ENCODE data around the gene ZNF616. TPM values are rescaled to one million over a fixed set of nuclear protein-coding genes. Genes with fewer than 3 reads are reported as not detected.
A peak's percentile ranks its signal among the peaks of the same experiment; 100 is the strongest.

Gene ZNF616
- polyA plus RNA-seq (2012; rRNA removed) = 1.5 and 2.0 TPM in 2 replicates
- 2.0 and 2.1 TPM in 2 replicates for polyA plus RNA-seq (2012; cell fraction: cytosol; rRNA removed)
- polyA plus RNA-seq (2012; cell fraction: nucleus; rRNA removed) = 1.3 and 2.0 TPM in 2 replicates

DNA sequence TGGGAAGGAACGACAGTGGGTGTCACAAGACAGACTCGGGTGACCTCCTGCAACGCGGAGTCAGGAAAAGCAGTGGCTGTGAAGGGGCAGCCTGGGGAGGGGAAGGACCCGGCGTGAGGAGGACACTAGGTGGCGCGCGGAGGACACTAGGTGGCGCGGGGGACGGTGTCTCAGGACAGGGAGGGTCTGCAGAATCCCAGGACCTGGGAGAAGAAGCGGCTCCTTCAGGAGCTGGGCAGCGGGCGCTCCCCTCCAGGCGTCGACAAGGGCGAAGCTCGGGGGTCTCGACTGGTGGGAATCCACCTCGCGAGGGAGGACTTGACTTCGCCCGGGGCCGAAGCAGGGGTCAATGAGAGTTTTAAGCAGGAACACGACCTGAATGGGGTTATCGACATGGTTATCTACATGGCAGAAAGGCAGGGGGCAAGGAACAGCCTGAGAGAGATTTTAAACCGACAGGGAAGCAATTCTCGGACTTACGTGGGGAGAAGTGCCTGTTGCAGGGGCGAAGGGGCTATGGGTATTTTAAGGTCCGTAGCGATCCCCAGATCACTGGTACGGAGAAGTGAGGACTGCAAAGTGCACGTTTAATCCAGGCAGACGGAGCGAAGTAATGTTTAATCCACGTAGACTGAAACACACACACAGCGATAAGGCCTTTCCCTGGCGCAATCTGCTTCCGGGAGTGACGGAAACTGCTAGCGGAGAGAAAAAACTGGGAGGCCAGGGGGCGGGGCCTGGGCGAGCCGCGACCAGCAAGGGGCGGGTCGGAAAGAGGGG, at the start of gene ZNF616:
ZNF616 (minus strand) TSS at position 687 of the 780 bp plus-strand sequence. CDS start 9,426 bp downstream, outside the sequence.
- H3K4me3 ChIP-seq (ENCODE audit: low read depth in 2 of 2, low read length in 1 of 2) = peak within 1 kb of the TSS; percentile 82 to 99
- no peaks in the 10 kb centered on the region for H3K9me2 ChIP-seq
- peak; percentile 81 for DNase-seq
- peak within 1 kb of the TSS; percentile 100 for H2AFZ ChIP-seq (ENCODE audit: low read depth)
- H3F3A ChIP-seq (replicated peaks; ENCODE audit: insufficient read depth) = peaks cover 13% of the 10 kb centered on the region
- H3K27me3 ChIP-seq (ENCODE audit: insufficient read depth) = no peaks in the 10 kb centered on the region
- 2% methylated on average over 46 of the region's 49 CpGs for WGBS (ENCODE audit: low lambda C conversion rate)
- CTCF ChIA-PET = interaction anchor here (0.6 to 2.8 kb wide), 20 partner anchors 9 to 722 kb away, joined by 3 to 20 read pairs (median 4); partner anchors contain the start of genes PPP2R1A and SIGLEC10
- peaks cover 0 to 21% of the 10 kb centered on the region in 2 experiments for H3K36me3 ChIP-seq (replicated peaks in 1 of 2; ENCODE audit: control insufficient read depth in 1 of 2, insufficient read depth in 2 of 2, low read length in 1 of 2)
- H3K4me1 ChIP-seq (ENCODE audit: control insufficient read depth in 1 of 2, insufficient read depth in 2 of 2, low read depth in 1 of 2, low read length in 1 of 2) = peaks cover 0 to 9% of the 10 kb centered on the region in 2 experiments; a peak in 2 of 4 replicates
- peak within 1 kb of the TSS; percentile 92 to 97 for H3K27ac ChIP-seq (ENCODE audit: low read depth in 2 of 2, low read length in 1 of 2)
- peak within 1 kb of the TSS; percentile 88 for H3K9ac ChIP-seq
- POLR2A ChIA-PET = interaction anchor here (0.6 to 2.2 kb wide), 3 partner anchors 50 to 58 kb away, joined by 3 to 10 read pairs (median 3); partner anchors contain the start of gene PPP2R1A
- H3K4me2 ChIP-seq = peak within 1 kb of the TSS; percentile 96
- H3K79me2 ChIP-seq (ENCODE audit: insufficient read depth) = peaks cover 41% of the 10 kb centered on the region
- no peaks in the 10 kb centered on the region for H4K20me1 ChIP-seq (ENCODE audit: insufficient read depth)
- peaks cover 5% of the 10 kb centered on the region; the same call in 1 of the 2 replicates for H3K9me3 ChIP-seq
- TF ChIP-seq RXRA (IDR thresholded peaks at IDR 0.05; ENCODE audit: borderline replicate concordance, low read depth) (no peak), EP300 (IDR thresholded peaks at IDR 0.05; ENCODE audit: borderline replicate concordance in 1 of 2, low read depth in 1 of 2, low read length in 1 of 2) (no peak), FOXJ3 (CRISPR knock-in tag; IDR thresholded peaks at IDR 0.05) (no peak), RFX5 (IDR thresholded peaks at IDR 0.05; ENCODE audit: low read length) (no peak), FOXM1 (IDR thresholded peaks at IDR 0.05; ENCODE audit: low read depth) (no peak), GABPA (IDR thresholded peaks at IDR 0.05; ENCODE audit: low read depth) (peak; percentile 91), USF2 (IDR thresholded peaks at IDR 0.05; ENCODE audit: borderline replicate concordance, low read depth, low read length) (no peak), RCOR1 (IDR thresholded peaks at IDR 0.05; ENCODE audit: low read length) (0 out of 2 replicates have a peak, but pooled peaks have one; percentile 36), MEF2A (IDR thresholded peaks at IDR 0.05; ENCODE audit: borderline replicate concordance, low read depth) (no peak), ELF1 (IDR thresholded peaks at IDR 0.05) (peak; percentile 81), YY1 (IDR thresholded peaks at IDR 0.05; ENCODE audit: low read depth) (no peak), MAX (IDR thresholded peaks at IDR 0.05; ENCODE audit: low read depth) (peak; percentile 60), GATA2 (CRISPR knock-in tag; IDR thresholded peaks at IDR 0.05) (peak; percentile 42; the same call in 1 of the 2 replicates), FOSL2 (IDR thresholded peaks at IDR 0.05; ENCODE audit: borderline replicate concordance, low read depth) (no peak), SMC3 (IDR thresholded peaks at IDR 0.05; ENCODE audit: low read depth, low read length) (peak; percentile 77), JUND (IDR thresholded peaks at IDR 0.05) (no peak), IRF3 (IDR thresholded peaks at IDR 0.05; ENCODE audit: low read depth, low read length) (no peak), TEAD4 (IDR thresholded peaks at IDR 0.05; ENCODE audit: borderline replicate concordance, insufficient read depth) (no peak), TAF1 (IDR thresholded peaks at IDR 0.05; ENCODE audit: borderline replicate concordance, low read depth, low read length) (peak; percentile 64), MXI1 (IDR thresholded peaks at IDR 0.05; ENCODE audit: low read depth, low read length) (no peak; the same call in 1 of the 2 replicates), RAD21 (IDR thresholded peaks at IDR 0.05; ENCODE audit: low read length) (peak; percentile 79), TCF12 (IDR thresholded peaks at IDR 0.05) (no peak), CHD2 (IDR thresholded peaks at IDR 0.05; ENCODE audit: low read length, partially characterized antibody) (peak; percentile 51)
- TF ChIP-seq, protein P1, sequence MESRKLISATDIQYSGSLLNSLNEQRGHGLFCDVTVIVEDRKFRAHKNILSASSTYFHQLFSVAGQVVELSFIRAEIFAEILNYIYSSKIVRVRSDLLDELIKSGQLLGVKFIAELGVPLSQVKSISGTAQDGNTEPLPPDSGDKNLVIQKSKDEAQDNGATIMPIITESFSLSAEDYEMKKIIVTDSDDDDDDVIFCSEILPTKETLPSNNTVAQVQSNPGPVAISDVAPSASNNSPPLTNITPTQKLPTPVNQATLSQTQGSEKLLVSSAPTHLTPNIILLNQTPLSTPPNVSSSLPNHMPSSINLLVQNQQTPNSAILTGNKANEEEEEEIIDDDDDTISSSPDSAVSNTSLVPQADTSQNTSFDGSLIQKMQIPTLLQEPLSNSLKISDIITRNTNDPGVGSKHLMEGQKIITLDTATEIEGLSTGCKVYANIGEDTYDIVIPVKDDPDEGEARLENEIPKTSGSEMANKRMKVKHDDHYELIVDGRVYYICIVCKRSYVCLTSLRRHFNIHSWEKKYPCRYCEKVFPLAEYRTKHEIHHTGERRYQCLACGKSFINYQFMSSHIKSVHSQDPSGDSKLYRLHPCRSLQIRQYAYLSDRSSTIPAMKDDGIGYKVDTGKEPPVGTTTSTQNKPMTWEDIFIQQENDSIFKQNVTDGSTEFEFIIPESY (IDR thresholded peaks at IDR 0.05; ENCODE audit: borderline replicate concordance, low read depth) = no peak
- TF ChIP-seq, protein P2, sequence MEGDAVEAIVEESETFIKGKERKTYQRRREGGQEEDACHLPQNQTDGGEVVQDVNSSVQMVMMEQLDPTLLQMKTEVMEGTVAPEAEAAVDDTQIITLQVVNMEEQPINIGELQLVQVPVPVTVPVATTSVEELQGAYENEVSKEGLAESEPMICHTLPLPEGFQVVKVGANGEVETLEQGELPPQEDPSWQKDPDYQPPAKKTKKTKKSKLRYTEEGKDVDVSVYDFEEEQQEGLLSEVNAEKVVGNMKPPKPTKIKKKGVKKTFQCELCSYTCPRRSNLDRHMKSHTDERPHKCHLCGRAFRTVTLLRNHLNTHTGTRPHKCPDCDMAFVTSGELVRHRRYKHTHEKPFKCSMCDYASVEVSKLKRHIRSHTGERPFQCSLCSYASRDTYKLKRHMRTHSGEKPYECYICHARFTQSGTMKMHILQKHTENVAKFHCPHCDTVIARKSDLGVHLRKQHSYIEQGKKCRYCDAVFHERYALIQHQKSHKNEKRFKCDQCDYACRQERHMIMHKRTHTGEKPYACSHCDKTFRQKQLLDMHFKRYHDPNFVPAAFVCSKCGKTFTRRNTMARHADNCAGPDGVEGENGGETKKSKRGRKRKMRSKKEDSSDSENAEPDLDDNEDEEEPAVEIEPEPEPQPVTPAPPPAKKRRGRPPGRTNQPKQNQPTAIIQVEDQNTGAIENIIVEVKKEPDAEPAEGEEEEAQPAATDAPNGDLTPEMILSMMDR (IDR thresholded peaks at IDR 0.05) = peak; percentile 75
- TF ChIP-seq, protein P3, sequence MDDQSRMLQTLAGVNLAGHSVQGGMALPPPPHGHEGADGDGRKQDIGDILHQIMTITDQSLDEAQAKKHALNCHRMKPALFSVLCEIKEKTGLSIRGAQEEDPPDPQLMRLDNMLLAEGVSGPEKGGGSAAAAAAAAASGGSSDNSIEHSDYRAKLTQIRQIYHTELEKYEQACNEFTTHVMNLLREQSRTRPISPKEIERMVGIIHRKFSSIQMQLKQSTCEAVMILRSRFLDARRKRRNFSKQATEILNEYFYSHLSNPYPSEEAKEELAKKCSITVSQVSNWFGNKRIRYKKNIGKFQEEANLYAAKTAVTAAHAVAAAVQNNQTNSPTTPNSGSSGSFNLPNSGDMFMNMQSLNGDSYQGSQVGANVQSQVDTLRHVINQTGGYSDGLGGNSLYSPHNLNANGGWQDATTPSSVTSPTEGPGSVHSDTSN (IDR thresholded peaks at IDR 0.05) = no peak

All from SK-N-SH (cell line).